HG03565 (cell line): ENCODE measurements around the gene NRCAM.

ENCODE experiments used
- ATAC-seq: cut with Tn5 transposase; IDR thresholded peaks from one replicate; pipeline ENCODE4 v1.9.1; 2021; ENCODE audit warnings: mild to moderate bottlenecking, moderate library complexity; ENCODE audit not compliant: unreplicated experiment

NRCAM gene

DNA sequence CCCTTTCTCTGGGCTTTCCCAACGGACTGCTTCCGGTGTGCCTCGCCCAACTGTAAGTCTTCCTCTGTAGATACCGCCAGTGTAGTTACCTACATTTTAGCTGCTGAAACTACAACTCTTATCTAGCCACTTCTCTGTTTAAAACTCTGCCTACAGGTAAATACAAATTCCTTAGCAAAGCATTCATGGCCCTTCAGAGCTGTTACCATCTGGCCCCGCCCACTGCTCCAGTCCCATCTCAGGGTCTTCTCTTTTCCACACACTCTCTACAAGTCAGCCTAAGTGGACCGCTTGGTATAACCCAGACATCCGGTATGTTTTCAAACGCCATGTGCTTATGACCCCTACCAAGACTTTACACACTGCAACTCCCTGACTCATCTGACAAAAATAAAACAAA is 285.1 kb downstream of the NRCAM start:
- ATAC-seq = no peak

DNA sequence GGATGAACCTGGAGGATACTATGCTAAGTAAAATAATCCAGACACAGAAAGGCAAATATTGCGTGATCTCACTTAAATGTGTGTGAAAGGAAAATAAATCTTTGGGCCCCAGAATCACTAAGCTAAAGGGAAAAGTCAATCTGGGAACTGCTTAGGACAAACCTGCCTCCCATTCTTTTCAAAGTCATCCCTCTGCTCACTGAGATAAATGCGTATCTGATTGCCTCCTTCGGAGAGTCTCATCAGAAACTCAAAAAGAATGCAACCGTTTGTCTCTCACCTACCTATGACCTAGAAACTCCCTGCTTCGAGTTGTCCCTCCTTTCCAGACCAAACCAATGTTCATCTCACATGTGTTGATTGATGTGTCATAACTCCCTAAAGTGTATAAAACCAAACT is 286.0 kb downstream of the NRCAM start:
- ATAC-seq = no peak

DNA sequence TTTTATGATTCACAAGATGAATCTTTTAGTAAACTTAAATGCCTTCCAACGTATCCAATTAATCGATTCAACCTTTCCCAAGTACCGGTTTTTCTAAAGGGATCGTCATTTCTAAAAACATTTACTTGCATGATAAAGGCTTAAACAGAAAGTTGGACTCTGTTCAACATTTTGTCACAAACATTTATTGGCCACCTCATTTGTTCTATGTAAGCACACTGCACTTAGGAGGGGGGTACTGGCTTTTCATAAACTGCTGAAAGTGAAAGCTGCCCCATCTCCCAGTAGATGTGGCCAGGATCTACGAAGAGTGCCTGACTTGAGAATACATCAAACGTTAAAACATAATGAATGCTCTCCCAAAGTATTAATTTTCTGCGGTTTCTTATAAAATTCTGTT is 288.8 kb downstream of the NRCAM start:
- ATAC-seq = no peak

DNA sequence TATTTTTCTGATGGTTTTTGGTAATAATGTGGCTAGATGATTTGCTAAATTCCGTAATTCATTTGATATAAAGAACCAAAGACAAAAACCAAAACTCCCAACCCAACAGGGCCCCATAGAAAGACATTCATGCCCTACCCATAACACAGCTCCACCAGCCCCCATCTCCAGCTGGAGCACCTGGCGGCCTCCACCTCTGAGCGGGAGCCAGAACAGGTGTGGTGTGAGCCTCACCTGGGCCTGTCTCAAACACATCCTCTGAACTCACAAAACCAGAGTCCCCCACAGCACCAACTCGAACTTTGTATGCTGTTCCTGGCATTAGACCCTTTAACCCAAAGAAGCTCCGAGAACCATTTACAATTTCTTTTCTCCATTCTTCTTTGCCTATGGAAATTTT is 289.5 kb downstream of the NRCAM start:
- ATAC-seq = no peak

DNA sequence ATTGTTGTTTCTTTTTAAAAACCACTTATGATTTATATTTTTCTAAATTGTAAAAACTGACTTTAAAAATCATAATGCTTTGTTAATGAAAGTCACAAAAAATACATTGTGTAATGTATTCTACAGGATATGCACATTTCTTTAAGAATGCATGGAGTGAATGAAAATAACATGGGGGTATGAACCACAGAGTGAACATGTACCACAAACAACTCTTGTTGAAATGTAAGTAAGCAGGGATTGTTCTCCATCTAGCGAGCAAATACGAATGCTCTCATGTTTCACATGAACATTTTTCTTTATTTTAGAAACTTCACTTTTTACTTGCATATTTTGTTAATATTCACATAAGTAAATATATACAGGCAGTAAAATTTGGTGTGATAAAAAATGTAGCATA is 290.5 kb downstream of the NRCAM start:
- no peak for ATAC-seq

DNA sequence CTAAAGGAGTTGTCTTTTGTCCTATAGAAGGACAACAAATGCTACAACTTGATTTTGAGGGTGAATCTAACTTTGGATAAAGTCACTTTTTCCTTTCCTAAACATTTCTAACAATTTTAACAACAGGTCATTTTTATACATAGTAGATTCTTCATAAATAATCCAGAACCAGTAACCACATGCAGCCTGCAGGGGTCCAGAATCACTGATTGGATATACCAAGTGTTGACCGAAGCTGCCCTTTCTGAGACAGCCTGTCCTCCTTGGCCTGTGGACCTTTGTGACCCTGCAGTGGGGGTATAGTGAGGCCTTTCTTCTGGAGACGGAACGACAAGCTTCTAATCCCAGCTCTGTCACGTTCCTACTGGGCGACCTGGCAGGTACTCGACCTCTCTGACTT is 291.3 kb downstream of the NRCAM start:
- no peak for ATAC-seq

DNA sequence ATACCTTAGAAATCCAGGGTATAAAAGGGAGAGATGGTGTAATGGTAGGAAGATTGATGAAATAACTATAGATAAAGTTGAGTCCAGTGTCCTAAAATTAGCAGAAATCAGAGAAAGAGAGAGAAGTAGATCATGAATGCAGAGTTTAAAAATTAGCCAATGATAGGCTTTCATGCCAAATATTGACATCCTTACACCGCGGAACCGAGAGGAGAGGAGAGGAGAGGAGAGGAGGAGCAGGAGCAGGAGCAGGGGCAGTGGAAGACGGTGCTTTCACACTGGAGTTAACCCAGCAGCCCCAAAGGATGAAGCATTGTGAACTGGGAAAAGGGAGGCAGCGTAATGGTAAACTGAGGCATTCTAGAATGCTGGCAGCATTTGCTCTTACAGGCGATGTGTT is 291.9 kb downstream of the NRCAM start:
- ATAC-seq = no peak

DNA sequence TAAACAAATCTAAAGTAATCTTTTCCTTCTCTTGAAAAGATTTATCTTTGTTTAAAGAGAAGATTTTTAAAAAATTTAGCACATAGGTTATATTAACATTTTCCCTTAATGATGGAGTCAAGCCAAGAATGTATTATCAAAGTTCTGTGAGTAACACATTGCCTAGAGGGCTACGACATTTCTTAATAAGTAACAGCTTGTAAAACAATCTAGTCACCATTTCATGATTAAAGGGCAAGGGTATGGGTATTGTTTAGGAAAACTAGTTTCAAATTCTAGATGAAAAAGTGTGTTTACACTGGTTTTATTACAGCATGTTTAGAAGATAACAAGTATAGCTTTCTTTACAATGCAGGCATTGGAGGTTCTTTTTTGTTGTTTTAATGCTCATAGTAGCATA is 297.5 kb downstream of the NRCAM start:
- ATAC-seq = no peak

DNA sequence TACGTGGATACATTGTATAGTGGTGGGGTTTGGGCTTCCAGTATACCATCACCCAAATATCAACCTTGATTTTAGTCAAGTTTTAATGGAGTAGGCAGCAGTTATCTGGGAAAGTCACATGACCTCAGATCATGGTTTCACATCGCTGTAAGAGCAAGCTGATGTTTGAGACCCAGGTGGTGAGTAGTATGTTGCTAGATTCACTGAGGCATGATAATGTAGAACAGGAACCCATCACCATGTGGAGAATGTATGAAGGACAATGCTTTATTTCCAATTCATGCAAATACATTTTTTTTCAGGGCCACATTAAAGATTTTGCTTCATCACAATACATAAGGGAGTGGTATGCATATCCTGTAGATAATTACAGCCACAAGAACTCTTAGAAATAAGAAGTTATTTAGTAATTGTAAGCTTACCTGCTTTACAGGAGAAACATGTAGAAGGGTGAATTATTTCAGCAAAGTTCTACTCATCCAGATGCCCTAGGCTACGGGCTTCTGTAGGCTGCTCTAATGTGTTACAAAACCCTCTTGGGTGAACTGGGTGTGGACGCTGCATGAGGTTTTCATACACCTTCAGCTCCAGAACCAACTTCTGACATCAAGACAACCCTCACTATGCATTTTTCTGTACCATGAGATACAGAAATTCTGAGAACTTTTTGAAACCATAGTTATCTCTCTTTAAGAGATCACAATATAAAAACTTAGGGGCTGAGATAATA is 298.5 kb downstream of the NRCAM start:
- ATAC-seq = no peak

DNA sequence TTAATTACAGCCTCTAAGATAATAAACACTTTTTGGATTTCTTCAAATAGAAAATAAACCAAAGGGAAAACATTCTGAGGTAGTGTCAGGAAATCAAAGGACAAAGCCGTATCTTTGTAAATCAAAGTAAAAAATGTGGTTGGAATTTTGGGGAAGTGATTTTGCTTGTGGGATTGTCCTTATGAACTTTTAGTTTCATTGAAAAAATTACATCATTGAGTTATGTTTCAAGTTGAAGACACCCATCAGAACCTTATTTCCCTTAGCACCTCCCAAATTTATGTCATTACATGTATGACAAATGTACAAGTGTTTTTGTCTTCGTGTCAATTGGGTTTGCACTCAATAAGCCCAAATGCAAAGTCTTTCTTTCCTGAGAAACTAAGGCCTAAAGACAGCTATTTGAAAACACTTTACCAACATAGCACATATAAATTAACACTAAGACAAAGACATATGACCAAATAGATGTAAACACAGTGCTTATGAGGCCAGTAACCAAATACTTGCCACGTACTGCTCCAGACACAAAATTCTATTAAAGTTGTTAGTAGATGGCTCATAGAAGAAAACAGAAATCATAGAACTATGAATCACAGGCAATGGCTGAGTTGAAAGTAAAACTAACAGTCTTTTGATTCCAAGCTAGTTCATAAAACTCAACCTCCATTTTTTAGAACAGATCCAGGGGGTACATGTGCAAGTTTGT is 299.2 kb downstream of the NRCAM start:
- ATAC-seq = no peak

DNA sequence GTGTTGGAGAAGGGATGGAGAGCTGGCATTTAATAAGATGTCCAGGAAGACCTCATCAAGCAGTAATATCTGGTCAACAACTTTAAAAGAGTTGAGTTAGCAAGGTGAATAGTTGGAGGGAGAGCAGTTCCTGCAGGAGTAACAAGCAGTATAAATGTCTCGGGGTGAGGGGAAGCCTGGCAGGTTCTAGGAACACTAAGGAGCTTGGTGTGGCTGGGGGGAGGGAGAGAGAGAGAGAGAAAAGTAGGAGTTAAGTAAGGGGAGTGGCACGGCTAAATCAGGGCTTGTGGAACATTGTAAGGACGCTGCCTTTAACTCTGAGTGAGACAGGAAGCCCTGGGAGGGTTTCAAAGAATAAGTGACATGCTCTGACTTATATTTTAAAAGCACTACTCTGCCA is 304.0 kb downstream of the NRCAM start:
- no peak for ATAC-seq

DNA sequence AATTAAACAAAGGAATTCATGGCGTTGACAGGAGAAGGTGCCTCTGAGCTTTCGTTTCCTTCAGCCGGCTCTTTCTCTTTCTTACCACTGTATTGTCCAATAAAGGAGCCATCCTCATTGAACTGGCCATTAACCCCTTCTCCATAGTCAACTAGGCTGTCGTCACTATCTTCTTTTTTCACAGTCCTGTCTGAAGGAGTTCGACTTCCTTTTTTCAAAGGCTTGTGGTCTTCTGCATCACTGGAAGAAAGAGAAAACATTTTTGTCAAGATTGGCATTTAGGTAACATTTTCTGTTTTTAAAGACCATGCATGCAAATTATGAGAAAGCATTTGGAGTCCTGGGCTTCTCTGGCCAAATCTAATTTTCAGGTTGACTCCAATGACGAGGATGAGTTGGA is 306.3 kb downstream of the NRCAM start:
- no peak for ATAC-seq

DNA sequence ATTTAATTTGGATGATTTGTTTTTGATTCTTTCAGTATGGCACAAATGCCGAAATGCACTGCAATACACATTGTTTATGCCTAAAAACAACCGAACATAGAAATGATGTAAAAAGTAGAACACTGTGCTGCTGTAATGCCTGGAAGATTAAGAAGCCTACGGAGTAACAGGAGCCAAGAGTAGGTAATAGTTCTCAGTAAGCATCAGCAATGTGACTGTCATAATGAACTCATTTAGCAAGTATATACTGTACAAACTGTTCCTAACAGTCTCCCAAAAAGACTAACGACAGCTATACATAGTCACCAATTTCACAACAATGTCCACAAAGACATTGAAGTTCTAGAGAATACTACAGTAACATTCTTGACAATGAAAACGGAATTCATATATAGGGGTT is 307.1 kb downstream of the NRCAM start:
- no peak for ATAC-seq

DNA sequence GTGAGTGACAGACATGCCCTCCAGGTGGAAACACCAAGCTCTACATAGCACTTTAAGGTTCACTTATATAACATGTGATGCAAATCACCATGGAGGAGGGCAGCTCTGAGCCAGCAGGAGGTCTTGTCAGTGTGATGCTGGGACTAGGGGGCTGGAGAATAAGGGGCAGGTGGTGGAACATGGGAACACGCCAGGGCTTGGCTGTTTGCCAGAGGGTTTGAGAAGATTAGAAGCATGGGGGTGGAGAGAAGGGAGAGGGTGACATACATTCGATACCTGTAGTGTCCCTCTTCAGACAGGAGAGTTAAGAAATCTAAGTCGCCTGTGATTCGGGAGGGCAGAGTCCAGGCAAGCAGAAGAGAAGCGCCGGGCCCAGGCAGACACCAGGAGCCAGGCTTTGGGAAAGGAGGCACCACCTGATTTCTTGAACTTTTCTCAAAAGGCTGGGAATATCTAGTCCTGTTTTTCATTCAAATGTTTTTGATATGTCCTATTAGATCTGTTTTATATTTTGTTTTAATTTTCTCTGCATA is 309.1 kb downstream of the NRCAM start:
- no peak for ATAC-seq

DNA sequence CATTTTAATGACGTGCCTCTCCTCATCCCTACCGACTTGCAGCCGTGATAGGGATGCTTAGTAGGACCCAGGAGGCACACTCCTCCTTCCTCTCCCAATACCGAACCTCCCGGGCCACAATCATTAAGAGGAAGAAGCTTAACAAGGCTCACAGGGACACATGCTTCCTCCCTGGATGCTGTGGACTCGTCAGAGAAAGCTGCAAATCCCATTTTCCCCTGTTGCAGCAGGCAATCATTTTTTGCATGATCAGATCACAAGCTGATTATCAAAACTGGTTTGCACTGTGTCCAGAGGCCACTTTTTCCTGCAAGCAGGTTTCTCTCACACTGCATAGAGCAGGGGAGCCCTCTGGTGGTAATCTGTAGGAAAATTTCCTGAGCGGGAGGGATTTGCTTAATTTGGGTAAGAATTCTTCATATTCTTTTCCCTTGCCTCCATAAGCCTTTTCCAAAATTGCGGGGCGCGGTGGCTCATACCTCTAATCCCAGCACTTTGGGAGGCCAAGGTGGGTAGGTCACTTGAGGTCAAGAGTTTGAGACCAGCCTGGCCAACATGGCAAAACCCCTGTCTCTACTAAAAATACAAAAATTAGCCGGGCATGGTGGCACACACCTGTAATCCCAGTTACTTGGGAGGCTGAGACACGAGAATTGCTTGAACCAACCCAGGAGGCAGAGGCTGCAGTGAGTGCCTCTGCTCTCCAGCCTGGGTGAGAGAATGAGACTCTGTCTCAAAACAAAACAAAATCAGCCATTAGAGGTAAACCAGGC is 310.0 kb downstream of the NRCAM start:
- no peak for ATAC-seq

DNA sequence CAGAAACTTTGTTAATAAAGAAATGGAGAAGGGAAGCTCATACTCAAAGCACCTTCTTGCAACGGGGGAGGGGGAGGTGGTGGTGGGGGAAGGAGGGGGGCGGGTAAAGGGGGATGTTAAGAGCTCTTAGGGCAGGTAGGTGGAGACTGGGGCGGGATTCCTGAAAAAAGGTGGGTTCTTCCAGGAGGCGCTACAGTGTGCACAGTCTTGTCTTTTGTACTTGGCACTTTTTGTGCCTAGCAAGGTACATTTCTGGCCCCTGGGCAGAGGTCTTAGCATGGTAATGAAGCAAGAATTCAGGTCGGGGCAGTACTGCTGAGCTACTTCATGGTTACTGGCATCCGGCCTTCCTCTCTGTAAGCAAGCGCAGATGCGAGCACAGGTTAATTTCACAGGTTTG is 310.8 kb downstream of the NRCAM start:
- ATAC-seq = no peak

DNA sequence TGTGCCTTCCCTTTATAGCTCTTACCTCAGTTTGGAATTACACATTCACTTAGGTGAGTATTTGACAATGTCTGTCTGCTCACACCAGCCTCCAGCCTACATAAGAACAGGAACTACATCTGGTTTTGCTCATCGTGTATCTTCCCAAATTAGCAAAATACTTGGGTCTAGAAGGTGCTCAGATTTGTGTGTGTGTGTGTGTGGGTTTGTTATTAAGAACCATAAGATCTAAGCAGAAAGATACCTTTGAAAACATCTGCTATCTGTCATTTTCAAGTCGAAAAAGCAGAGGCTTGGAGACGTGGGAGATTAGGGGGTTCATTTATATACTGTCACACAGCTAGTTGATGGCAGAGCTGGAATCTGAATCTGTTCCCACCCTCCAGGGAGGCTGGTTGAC is 311.3 kb downstream of the NRCAM start:
- ATAC-seq = no peak

DNA sequence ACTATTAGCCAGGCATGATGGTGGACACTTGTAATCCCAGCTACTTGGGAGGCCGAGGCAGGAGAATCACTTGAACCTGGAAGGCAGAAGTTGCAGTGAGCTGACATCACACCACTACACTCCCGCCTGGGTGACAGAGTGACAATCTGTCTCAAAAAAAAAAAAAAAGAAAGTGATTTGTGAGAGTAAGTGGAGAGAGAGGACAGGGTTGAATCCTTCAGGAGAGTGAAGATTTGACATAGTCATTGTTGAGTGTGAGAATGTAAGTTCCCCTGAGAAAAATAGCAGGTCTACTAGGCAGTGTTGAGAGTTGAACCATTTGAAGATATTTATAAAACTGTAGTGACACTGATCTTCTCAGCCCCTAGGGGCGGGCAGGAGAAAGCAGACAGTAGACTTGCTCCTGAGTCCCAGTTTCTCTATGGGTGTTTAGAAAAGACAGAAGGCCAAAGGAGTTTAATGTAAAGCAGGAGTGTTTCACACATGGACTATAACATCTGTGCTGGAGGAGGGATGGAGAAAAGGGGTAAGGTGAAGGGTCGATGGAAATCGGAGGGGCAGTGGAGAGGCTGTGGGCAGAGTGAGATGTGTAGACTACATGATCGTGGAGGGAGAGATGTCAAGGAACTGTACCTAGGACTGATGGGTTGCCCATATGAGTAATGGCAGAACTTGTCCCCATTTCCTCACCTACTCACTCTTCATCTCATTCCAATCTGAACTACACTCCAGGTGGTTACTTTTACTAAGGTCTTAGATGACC is 312.4 kb downstream of the NRCAM start:
- no peak for ATAC-seq

DNA sequence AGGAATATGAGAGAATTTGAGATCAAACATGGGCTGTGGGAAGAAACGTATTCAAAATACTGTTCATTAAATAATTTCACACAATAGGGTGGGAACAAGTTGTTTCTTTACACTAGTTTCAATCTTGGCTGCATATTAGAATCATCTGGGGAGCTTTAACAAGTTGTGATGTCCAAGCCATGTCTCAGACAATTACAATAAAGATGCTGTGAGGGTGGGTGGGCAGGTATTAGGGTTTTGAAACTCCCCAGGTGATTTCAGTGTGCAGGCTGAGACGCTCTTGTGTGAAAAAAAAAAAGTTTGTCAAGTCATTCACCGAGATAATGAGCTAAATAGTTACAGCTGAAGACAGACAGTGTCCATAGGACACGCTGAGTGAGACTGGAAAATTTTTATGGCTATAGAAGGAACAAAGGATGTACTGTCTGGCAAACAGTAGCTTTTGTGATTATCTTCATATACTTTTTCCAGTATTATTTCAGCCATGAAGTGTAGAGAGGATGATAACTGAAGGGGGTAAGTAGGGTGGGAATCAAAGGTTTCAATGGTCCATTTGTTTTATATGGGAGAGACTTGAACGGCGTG is 313.5 kb downstream of the NRCAM start:
- no peak for ATAC-seq

DNA sequence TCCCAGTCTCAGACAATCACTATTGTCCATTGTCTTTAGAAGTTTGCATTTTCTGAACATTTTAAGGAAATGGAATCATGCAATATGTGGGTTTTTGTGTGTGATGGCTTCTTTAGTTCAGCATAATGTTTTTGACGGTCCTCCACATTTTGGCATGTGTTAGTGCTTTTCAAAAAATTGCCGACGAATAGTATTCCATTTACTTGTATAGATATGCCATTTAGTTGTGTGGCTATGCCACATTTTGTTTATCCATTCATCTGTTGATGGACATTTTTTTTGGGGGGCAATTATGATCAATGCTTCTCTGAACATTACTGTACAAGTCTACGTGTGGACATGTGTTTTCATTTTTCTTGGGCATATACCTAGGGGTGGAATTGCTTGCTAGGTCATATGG is 314.1 kb downstream of the NRCAM start:
- ATAC-seq = no peak

DNA sequence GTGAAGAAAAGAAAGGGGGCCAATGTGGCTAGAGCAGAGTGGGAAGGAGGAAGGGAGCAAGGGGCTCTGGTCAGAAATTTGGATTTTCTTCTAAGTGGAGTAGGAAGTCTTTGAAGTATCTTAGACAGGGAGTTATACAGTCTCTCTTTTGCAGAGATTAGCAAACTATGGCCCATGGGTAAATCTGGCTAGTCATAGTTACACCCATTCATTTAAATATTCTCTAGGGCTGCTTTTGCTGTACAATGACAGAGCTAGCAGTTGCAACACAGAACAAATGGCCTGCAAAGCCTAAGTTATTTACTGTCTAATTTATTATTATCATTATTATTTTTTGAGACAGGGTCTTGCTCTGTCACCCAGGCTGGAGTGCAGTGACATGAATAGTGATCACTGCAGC is 315.6 kb downstream of the NRCAM start:
- no peak for ATAC-seq
